CD4-positive, alpha-beta T cell treated with Interferon gamma for 1 hour (primary cell): ENCODE measurements around the gene FGF12.

Experiments used
- DNase-seq: peaks from one replicate; pipeline ENCODE4 v3.0.0-alpha.2; 2020

Gene FGF12

DNA sequence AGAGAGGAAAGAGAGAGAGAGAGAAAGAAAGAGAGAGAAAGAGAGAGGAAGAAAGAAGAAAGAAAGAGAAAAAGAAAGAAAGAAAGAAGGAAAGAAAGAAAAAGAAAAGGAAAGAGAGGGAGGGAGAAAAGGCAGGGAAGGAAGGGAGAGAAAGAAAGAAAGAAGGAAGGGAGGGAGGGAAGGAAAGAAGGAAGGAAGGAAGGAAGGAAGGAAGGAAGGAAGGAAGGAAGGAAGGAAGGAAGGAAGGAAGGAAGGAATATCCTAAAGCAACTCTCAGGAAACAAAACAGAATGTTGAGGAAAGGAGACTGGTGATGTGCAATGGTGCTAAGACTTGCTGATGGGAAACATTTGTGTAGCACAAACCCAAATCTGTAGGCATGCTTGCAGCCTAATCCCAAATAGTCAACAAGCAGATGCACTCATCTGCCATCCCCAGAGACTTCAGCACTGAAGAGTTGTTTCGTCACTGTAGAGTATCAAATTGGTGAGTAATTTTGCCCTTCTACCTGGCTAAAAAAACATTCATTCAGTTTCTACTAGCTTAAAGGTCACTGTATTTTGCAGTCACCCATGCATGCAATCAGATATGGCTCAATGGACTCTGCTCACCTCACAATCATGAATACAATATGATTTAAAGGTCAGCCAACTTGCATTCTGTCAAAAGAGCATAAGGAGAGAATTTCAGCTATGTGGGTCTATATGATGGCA, 480.3 kb downstream of the FGF12 start:
- no peak for DNase-seq

DNA sequence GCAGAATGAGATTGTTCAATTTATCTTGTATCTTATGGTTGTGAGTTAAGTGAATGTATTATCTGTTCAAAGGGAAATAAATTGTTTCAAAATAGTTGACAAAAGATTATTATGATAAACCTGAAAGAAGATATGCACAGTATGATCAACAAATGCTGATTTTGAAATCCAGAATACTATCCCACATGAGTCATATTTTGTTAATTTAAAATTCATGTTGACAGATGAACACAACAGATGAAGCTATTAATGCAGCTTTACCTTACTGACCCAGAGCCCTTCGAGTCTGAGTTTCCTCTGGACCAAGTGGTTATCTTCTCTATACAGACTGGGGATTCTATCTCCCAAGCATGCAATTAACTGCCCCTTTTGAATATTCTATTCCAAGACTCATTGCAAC, 482.8 kb downstream of the FGF12 start:
- no peak for DNase-seq

DNA sequence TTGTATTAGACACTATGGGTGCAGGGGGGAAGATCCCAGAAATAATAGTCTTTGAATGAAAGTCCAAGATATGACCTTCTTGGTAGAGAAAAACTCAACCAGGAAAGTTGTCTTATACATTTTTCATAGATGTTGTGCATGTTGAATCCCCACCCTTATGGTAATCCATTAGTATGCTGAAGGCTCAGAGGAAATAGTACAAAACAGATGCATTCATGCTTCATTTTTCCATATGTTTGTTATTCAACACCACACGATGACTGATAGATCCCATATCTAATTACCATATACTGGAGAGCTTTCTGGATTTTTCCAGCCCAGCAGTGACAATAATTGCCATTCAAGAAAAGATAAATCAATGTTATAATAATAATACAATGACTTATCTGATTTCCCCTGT, 487.4 kb downstream of the FGF12 start:
- no peak for DNase-seq

DNA sequence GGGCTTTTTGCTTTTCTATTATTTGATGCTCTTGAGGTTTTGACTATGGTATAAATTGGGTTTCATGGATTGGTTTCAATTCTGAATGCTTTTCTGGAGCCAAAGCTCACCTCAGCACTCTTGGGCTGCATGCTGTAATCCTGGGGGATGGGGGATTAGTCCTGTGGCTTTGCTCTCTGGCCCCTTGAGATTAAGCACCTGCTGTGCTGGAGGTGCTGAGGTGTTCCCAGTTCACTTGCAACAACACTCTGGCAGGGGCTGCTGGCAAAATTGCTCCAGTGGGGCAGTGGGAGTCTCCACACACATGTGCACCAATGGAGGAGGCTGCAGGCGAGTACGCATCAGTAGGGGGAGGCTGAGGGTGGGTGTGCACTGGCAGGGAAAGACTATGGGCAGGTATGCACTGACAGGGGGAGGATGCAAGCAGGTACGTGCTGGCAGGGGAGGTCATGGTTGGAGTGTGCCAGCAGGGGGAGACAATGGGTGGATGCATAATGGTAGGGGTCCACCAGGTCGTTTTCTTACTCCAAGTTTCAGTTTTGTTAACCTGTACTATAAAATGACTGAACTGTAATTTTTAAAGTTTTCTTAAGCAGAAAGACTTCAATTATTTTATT, 489.2 kb downstream of the FGF12 start:
- DNase-seq = no peak

DNA sequence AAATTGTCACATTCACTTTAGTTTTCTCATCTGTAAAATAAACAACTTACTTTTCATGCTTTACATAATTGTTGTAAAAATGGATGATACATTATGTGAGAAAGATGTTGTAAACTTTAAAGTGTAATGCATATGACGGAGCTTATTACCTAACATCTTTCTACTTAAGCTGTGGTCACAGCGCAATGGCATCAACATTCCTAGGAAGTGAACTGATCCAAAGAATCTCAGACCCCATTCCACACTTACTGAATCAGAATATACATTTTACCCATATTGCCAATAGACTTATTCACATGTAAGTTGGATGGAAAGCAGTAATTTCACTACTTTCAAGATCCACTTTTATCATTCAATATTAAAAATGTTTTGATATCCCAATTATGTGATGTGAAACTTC, 497.5 kb downstream of the FGF12 start:
- no peak for DNase-seq

DNA sequence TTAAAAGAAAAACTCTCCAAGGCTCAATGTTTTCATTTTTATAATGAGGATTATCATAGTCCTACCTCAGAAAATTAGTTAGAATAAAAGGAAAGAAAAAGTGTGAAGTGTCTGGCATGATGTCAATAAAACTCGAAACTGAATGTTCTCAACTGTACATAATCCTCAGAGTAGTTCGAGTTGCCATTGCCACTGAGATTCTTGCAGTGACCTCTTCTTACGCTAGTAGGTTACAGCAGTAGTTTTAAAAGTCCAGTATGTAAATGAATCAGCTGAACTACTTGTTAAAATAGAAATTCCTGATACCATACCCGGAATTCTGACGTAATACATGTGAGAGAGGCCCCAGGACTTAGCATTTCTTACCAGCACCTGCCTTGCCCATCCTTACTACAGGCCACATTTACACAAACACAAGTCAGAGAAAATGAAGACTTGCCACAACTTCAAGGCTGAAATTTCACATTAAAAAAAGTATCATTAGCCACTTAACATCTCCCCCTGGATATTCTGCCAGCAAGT, 502.6 kb downstream of the FGF12 start:
- DNase-seq = no peak

DNA sequence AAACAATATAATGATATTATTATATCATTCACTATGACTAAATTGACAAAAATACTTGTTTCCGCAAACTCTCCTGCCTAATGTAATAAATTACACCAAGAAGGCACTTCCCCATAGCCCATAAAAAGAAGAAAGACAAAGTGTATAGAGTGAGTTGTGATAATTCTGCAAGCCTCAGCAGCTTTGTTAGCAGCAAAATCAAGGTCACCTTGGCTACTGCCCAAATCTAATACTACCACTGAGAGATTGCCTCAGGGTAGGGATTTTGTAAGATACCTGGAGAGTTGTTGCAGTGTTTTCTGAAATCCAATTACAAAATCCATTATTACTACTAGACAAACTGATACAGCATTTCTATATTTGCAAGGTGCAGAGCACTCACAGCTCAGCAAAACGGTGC, 503.5 kb downstream of the FGF12 start:
- DNase-seq = no peak

DNA sequence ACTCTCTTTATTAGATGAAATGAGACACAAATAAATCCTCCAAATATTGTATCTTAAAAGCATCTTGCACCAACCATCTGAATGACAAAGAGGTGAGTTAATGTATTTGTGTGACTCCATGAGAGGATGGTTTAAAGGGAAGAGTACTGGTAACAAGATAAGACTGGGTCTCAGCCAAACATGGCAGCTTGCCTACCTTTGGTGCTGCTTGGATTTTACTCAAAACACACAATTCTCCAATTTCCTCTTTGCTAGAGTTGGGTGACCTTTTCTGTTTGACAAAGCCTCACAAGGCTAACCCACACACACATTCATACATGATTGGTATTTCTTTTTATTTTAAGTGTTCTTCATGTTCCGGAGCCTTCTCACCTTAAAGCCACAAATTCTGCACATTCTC, 506.4 kb downstream of the FGF12 start:
- DNase-seq = no peak

DNA sequence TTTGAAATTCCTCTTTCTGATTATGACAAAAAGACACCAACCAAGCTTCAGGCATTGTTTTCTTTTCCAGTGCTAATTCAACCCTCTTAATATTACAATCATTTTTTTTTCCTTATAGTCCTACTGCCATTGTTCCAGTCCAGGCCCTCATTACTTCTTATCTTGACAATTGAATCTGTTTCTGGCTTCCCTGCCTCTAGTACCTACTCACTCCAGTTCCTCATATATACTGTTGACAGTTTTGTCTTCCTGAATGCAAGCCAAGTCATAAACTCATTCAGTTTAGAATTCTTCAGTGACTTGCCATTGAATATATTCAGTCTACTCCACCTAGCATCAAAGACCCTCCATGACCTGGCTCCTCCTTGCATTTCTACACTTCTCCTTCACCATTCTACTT, 507.4 kb downstream of the FGF12 start:
- DNase-seq = no peak

DNA sequence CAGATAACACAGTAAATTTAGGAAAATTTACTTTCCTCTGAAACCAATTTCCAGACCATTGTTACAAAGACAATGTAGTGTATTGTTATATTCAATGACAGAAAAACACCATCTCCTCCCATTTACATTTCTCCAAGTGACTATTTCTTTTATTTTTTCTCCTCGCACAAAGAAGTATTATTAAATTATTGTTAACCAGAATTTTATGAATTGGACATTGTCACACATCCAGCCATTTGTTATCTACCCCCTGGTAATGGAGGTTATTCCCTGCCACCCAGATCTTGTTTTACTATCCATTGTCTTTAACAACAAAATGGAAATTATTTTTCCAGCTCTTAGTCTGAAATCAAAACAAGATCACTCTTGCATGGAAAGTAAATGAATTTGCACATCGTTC, 511.3 kb downstream of the FGF12 start:
- DNase-seq = no peak

DNA sequence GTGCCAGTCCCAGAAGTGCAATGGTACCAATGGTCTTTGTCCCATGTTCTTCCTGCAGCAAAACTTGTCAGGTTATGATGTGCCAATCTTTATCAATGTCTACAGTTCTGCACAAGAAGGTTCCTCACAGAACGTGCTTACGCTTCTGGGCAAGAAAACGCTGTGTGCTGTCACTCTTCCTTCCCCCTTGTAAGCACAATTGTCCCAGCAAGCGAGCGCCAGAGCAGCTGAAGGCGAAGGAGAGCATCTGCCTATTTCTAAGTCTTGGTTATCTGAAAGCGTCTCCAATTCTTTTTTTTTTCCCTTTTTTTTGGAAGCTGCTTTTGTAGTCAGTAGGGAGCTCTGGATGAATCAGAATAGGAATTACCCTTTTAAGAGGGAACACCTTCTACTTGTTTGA, 514.4 kb downstream of the FGF12 start:
- DNase-seq = no peak

DNA sequence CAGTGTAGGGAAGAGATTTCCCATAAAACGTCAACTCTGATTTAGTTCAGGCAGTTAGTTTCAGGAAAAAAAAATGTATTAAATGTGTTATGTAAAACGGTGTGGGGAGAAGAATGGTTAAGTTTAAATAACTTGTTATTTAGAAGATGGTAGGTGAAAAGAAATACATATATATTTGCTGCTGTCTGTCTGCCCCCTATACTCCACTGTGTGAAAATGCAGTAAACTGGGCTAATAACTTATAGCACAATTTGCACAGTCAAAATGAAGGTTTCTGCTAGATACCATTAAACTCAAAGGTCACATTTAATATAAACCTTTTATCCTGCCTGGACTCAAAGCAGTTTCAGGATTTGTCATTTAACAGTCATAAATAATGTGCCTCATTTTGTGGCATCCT, 515.0 kb downstream of the FGF12 start:
- no peak for DNase-seq

DNA sequence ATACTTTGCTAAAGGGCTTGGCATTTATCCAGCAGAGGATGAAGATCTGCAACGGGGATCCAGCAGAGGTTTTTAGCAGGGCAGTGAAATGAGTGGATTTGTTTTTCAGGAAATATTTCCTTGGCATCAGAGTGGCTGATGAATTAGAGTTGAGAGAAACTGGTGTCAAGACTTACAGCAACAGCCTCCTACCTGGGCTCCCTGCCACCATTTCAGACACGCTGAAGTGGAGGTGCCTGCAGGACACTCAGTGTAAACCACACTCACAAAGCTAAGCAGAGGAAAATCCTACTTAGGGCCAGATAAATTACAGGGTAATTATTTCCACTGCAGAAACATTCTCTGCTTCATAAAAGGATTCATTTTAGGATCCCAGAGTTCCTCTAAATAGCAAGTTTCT, 519.7 kb downstream of the FGF12 start:
- DNase-seq = no peak

DNA sequence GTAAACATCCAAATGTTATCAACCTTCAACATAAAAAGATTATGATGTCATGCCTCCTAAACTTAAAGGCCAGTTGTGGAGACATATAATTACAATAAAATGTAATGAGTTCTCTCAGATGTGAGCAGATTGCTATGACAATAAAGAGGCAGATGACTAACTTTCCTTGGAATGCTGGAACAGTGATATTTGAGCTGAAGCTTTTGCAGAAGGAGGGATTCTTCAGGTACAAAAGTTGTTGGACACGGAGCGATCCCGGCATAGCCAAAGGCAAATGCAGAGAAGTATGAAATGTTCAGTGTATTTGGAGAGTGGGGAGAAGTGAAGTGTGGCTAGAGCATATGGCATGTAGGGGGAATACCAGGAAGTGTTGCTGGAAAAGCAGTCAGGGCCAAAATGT, 520.1 kb downstream of the FGF12 start:
- no peak for DNase-seq

DNA sequence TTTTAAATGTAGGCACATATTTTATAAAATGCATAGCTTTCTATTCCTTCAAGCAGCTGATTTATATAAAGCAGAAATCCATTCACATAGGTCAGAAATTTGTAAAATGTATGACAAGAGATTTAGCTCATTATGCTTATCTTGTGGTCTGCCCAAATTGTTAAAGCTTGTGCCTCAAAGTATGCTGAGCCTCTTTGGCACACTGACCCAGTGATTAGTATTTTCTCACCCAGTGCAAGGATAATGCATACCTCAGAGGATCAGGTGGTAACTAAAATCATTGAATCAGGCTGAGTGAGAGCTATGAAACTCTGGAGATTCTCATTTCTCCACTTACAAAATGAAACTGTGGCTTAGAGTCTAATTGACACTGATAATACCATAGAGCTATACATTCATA, 533.3 kb downstream of the FGF12 start:
- DNase-seq = no peak

DNA sequence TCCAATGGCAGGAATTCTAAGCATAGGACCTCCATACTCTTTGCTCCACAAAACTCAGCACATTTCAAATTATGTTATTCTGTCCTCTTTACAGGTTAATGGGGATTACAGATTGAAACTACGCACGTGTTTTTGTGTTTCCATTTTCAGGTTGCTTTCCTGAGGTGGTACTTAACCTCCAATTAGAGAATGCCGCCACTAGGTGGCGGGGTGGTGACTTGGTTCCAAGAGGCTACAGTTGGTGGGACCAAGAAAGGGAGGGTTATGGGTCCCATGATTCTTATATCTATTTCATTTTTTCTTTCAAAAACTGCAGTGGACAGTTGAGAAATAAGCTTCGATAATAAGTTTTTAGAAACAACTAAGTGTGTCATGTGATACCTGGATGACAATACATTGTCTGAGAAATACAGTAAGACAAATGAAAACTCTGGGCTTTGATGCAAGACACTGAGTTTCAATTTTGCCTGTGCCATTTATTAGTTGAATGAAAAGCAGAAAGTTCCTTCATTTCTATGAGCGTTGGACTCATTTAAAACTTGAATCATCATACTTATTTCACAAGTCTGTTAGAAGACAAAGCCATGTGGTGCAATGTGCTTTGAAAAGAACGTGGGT, 539.0 kb downstream of the FGF12 start:
- no peak for DNase-seq

DNA sequence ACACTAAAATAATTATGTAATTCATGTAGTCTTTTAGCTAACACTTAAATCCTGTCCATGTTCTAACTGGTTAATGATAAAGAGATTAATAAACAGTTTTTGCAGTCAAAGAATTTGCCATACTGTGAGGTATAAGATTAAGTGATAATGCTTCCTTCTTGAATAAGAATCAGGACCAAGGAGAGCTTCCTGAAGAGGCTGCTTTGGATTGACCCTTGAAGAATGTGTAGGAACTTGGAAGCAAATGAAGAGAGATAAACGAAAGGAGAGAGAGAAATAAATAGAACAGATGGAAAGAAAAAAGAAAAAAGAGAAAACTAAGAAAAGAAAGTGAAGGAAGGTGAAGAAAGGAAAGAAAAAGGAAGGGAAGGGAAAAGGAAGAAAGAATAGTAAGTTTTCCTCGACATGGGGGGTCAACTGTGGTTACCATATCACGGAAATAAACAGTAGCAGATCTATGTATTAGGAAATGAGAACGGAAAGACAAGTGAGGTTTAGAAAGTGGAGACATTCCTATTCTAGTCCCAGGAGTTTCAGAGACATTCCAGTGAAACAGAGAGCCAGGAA, 539.8 kb downstream of the FGF12 start:
- DNase-seq = no peak

DNA sequence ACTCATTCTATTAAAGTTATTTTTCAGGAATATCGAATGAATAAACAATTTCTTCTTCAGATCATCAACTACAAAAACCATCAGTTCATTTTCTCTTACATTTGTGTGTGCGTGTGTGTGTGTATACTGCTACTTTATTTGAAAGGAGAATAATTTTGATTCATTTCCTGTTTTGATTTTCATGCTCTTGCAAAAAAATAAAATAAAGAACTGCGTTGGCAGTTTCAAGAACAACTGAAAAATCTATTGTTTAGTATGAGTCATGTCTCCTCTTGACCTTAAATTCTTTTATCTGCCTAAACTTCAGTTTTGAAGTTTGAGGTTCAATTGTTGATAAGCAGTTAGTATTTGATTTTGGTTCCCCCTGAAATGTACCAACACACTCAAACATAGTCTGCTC, 540.8 kb downstream of the FGF12 start:
- DNase-seq = no peak

DNA sequence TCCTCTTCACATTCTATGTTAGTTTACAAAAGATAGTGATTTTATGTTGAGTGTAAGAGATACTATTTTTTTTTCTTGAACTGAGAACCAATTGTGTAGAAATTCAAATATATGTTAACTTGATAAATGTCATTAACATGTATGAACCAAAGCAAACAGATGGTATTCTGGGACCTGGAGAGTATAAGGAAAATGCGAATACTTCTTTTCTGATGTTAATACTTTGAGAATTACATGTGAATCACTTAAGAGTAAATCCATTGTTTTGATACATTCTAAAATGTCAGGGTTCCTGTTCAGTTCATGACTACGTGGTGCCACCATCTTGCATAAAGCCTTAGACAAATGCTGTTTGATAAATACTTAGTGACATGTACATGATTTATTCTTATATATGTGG, 541.3 kb downstream of the FGF12 start:
- DNase-seq = no peak

DNA sequence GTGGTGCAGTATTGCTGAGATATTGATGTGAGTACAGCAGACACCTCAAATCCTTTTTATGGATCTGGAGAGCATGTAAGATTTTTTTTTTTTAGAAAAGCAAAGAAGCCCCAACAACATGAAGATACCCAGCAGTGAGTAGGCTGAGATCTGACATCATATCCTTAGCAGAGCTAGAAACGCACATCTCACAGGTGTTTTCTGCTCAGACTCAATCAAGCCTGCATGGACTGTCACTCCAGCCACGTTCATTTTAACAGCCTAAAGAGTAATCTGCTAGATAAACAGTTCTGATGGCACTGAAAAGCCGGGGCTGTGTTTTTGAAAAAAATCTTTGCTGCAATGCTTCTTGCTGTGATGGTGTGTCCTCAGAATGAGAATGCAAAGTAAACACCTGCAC, 544.2 kb downstream of the FGF12 start:
- no peak for DNase-seq

DNA sequence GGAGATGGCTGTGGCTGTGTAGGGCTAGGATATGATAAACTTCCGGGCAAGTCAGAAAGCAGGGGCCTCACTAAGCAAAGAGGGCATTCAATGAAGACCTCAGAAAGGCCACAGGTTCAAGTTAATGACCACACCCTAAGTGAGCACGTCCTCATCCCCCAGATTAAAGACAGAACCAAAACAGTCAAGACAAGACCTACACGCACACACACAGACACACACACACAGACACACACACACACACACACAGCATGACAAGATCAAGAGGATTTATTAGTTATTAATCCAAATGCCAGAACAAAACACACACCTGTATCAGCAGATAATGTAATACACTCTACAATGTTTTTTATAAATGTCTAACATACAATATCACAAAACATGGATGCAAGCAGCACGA, 546.2 kb downstream of the FGF12 start:
- DNase-seq = no peak

DNA sequence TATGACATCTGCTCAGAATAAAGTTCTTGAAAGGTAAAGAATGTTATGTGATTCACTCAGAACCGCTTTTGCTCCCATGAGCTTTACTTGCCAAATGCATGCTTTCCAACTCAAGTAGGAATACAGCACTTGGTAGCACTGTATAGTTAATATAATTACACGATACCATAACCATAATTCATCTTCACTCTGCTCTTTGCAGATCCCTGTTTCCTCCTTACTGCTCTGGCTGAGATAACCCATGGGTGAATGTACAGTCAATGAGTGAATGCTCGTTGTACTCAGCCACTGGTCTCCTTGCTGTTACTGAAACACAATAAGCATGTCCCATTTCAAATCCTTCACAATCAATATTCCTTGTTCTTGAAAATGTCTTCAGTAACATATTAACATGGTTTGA, 550.0 kb downstream of the FGF12 start:
- no peak for DNase-seq

DNA sequence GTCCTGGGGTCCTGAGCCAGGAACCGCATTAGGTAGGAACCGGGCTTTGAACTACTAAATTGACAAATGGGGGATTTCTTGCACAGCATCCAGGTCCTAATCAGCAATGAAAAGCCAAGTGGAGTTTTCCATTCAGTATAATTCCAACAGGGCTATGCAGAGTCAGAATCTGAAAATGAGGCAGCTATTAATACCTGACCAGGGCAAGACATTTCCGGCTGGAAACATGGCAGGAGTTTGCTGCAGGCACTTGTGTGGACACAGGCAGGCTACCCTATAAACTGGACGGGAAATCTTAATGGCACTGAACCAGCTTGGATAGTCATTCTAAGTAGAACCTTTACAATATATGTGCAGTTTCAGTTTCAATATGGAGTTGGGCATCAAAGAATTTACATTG, 553.1 kb downstream of the FGF12 start:
- no peak for DNase-seq

DNA sequence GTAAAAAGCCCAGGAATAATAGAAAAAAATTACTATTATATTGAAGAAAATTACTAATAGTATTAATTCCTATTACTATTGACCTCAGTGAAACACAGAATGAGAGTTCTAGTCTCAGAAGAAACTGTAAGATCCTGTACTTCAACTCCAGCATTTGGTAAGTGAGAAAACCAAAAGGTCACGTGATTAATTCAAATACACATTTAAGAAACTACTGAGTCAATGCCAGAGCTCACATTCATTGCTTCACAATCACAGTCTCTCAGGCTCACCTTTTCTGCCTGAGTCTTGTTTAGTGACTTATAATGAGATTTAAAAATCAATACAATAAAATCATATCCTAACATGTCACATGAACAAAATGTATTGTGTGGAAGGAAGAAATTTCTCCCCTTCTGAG, 556.1 kb downstream of the FGF12 start:
- DNase-seq = no peak
